Stimulated activated CD4-positive, alpha-beta T cell treated with anti-CD3 and anti-CD28 coated beads, Interleukin-12 subunit alpha, Interleukin-12 subunit beta, amount 100 ng/mL, for 24 hours (primary cell): ENCODE results near the gene GALNT8.
"Not testable (repeated sequence)": the region's sequence is repeated elsewhere in the genome, so short reads cannot be mapped to it uniquely, and the experiment has no call there.

Experiments used
- DNase-seq, 2 experiments: peaks; one replicate each; pipeline ENCODE4 v3.0.0-alpha.2; 2020; ENCODE audit warnings: low read depth in 2 of 2

Gene GALNT8, protein sequence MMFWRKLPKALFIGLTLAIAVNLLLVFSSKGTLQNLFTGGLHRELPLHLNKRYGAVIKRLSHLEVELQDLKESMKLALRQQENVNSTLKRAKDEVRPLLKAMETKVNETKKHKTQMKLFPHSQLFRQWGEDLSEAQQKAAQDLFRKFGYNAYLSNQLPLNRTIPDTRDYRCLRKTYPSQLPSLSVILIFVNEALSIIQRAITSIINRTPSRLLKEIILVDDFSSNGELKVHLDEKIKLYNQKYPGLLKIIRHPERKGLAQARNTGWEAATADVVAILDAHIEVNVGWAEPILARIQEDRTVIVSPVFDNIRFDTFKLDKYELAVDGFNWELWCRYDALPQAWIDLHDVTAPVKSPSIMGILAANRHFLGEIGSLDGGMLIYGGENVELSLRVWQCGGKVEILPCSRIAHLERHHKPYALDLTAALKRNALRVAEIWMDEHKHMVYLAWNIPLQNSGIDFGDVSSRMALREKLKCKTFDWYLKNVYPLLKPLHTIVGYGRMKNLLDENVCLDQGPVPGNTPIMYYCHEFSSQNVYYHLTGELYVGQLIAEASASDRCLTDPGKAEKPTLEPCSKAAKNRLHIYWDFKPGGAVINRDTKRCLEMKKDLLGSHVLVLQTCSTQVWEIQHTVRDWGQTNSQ

GRCh38 chr12:4719821-4720636 is at the start of gene GALNT8:
Gene GALNT8, plus strand, starts transcription at chr12:4720400. Its CDS starts 278 bp downstream, at chr12:4720678.
- no peak for DNase-seq

- DNase-seq = no peak
Observed at GRCh38 chr12:4679711-4680110, 40.5 kb upstream of the GALNT8 start.

DNA sequence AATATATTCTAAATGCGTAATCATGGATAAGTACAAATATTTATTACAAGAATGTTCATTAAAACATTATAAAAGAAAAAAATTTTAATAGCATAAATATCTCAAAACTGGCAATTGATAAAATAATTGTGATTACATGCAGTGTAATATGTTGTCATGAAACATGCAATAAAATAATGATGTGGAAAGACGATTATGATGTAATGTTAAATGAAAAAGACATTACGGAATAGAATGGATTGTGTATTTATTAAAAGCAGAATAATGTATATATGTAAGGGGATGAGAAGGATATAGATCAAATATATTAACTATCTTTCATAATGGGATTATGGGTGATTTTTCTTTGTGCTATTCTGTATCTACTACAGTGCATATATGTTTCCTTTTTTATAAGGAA is 38.5 kb upstream of the GALNT8 start:
- no peak for DNase-seq

DNA sequence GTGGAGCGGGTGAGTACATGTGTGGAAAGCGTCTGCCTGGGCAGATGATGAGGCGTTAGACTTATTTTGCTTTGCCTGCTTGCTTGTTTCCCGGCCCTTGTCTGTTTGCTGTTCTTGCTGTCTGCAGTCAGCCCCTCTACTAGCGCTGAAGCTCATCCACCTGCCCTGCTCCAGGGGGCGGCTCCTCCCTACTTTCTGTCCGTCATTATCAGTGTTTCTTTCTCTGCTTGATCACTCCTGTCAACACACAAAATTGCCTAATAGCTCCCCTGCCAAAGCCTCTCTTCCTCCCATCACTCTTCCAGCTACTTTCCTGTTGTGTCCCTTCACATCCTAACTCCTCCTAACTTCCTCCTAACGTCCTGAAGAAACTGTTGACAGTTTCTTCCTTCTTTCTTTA is 34.9 kb upstream of the GALNT8 start:
- DNase-seq = no peak

GRCh38 chr12:4690760-4691159 is 29.4 kb upstream of the GALNT8 start:
- no peak for DNase-seq

- DNase-seq = no peak
Observed at GRCh38 chr12:4700621-4701026, 19.6 kb upstream of the GALNT8 start.

DNA sequence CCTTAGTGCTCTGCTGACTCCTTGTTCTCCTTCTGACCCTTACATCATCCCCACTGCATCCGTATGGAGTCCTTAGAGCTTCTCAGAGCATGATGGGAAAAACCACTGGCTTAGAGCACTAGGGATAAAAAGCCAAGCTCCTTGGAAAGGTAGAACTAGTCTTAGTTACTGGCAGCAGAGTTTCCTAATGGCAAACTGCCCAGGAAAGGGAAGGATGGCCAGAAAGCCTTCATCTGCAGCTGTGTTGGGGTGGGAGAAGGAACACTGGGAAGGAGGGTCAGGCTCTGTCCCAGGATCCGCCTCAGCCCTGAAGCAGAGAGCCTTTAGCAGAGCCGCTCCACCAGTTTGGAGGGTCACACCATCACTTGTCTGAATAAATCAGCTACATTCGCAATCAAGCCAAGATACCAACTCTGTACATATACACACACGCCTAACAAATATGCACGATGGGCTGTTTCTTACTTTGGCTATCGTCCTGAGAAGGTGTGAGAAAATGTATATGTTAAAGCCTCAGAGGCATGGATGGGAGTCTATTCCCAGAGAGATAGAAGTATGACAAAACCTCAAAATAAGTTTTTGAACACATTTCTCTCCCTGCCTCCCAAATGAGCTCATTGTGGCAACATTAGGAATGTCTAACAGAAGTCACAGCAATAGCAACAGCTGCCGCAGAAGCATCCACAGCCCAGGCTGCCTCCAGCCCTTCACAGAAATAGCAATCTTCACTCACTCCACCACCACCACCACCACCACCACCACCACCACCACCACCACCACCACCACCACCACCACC is 18.6 kb upstream of the GALNT8 start:
- no peak for DNase-seq

DNA sequence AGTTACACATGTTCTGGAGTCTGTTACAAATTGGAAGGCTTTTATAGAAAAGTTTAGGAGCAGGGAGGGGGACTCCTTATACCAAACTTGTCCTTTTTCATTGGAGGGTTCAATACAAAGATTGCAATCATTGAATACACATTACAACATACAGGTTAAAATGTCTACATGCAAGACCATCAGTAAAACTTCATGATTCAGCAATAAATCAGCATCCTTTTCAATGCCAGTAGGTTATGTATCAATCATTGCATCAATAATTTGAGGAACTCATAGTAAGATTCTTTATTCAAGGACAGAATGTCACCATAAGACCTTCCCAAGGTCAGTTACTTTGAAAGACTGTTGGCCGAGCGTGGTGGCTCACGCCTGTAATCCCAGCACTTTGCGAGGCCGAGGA is 16.5 kb upstream of the GALNT8 start:
- no peak for DNase-seq

- no peak for DNase-seq
Observed at GRCh38 chr12:4705824-4706223, 14.4 kb upstream of the GALNT8 start.

GRCh38 chr12:4707306-4707705 is 12.9 kb upstream of the GALNT8 start:
- no peak for DNase-seq

GRCh38 chr12:4710113-4710512 is 10.1 kb upstream of the GALNT8 start:
- DNase-seq = no peak

- DNase-seq = no peak
Observed at GRCh38 chr12:4714879-4715278, 5.3 kb upstream of the GALNT8 start.

- DNase-seq = no peak
Observed at GRCh38 chr12:4717806-4718205, 2.4 kb upstream of the GALNT8 start.

DNA sequence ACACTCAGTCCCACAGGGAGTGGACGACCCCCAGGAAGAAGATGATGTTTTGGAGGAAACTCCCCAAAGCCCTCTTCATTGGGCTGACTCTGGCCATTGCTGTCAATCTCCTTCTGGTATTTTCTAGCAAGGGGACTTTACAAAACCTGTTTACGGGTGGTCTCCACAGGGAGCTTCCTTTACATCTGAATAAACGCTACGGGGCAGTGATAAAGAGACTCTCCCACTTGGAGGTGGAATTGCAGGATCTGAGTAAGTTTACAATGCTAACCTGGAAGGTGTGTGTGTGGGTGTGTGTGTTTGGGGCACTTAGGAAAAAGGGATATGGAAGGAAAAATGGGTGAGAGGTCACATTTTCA is 416 bp downstream of the GALNT8 start:
- DNase-seq = no peak

- not testable (repeated sequence) for DNase-seq
Observed at GRCh38 chr12:4721587-4721986, 1.4 kb downstream of the GALNT8 start.

DNA sequence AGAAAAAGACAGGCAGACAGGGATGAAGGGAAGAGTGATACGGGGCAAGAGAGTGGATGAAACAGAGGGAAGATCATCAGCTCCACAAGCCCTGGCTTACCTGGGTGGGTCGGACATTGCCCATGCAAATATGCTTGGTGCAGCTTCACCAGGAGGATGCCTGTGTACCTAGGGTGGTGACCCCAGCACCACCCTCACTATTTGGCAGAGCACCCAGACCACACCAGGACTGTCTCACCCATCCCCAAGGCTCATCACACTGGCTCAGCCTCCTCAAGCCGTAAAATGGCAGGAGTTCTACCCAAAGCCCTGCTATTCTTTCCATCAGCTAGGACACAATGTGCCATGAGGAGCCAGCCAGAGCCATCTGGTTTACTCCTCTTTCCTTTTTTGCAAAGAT is 3.0 kb downstream of the GALNT8 start:
- no peak for DNase-seq

GRCh38 chr12:4725057-4725456 is 4.9 kb downstream of the GALNT8 start:
- no peak for DNase-seq

- no peak for DNase-seq
Observed at GRCh38 chr12:4734625-4735340, 14.6 kb downstream of the GALNT8 start.

- DNase-seq = no peak
Observed at GRCh38 chr12:4736091-4736490, 15.9 kb downstream of the GALNT8 start.

GRCh38 chr12:4738541-4738940 is 18.3 kb downstream of the GALNT8 start:
- DNase-seq = no peak

GRCh38 chr12:4742416-4742970 is 22.3 kb downstream of the GALNT8 start:
- no peak for DNase-seq
